ENCODE measurements around the gene TXN2. TPM values are rescaled to one million over a fixed set of nuclear protein-coding genes. Genes with fewer than 3 reads are reported as not detected.
A peak's percentile ranks its signal among the peaks of the same experiment; 100 is the strongest.

The TXN2 gene
- total and polyA plus RNA-seq, 2 donors (not counting 1 experiment from before 2014, with no cell fraction given) = 39.6 to 54.6 TPM

GRCh38 chr22:36497910-36498665 lies 16.6 kb upstream of the TXN2 start:
- no peak overlapping the region for H3K4me2 ChIP-seq (replicated peaks; ENCODE audit: low read depth, low read length, poor library complexity, severe bottlenecking)
- Mint-ChIP-seq H3K4me1 (peaks cover 11% of the 10 kb centered on the region), H3K27ac (no peak overlapping the region), H3K27me3 (no peaks in the 10 kb centered on the region), H3K9me3 (ENCODE audit: insufficient read depth) (no peaks in the 10 kb centered on the region), H3K4me3 (no peak overlapping the region)
- POLR2A ChIA-PET = no interaction called here
- no peak for ATAC-seq (ENCODE audit: low read depth)
- no peak overlapping the region for H3K4me3 ChIP-seq (ENCODE audit: control extremely low read depth in 1 of 5, extremely low read depth in 1 of 5, insufficient read depth in 1 of 5, low read depth in 2 of 5, low read length in 4 of 5)
- 95% methylated on average over 20 of the region's 30 CpGs for WGBS (ENCODE audit: insufficient coverage)
- no peaks in the 10 kb centered on the region for H3K36me3 ChIP-seq (replicated peaks in 1 of 2; ENCODE audit: control extremely low read depth in 1 of 2, control insufficient read depth in 1 of 2, extremely low read depth in 1 of 2, insufficient read depth in 2 of 2, low read length in 1 of 2)
- no peaks in the 10 kb centered on the region for H3K9me3 ChIP-seq (ENCODE audit: control extremely low read depth in 1 of 3, control insufficient read depth in 2 of 3, insufficient read depth in 1 of 3, low read length in 2 of 3)
- H3K9ac ChIP-seq (ENCODE audit: low read length) = no peak overlapping the region
- no peak for TF ChIP-seq EZH2 (IDR thresholded peaks at IDR 0.05; ENCODE audit: borderline replicate concordance, insufficient read depth, low read depth, low read length, poor library complexity, severe bottlenecking)
- TF ChIP-seq, protein P1, sequence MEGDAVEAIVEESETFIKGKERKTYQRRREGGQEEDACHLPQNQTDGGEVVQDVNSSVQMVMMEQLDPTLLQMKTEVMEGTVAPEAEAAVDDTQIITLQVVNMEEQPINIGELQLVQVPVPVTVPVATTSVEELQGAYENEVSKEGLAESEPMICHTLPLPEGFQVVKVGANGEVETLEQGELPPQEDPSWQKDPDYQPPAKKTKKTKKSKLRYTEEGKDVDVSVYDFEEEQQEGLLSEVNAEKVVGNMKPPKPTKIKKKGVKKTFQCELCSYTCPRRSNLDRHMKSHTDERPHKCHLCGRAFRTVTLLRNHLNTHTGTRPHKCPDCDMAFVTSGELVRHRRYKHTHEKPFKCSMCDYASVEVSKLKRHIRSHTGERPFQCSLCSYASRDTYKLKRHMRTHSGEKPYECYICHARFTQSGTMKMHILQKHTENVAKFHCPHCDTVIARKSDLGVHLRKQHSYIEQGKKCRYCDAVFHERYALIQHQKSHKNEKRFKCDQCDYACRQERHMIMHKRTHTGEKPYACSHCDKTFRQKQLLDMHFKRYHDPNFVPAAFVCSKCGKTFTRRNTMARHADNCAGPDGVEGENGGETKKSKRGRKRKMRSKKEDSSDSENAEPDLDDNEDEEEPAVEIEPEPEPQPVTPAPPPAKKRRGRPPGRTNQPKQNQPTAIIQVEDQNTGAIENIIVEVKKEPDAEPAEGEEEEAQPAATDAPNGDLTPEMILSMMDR (IDR thresholded peaks at IDR 0.05) = no peak
- H3K27ac ChIP-seq (ENCODE audit: low read length in 2 of 2) = no peak overlapping the region
- H3K79me2 ChIP-seq (ENCODE audit: control insufficient read depth, insufficient read depth, low read length) = no peaks in the 10 kb centered on the region
- H4K20me1 ChIP-seq (ENCODE audit: control insufficient read depth, insufficient read depth, low read length, poor library complexity, severe bottlenecking) = no peaks in the 10 kb centered on the region
- CTCF ChIA-PET = interaction anchor here (5.2 kb wide), 1 partner anchor 12 kb away, joined by 16 read pairs; no protein-coding TSS in a partner anchor
- DNase-seq = no peak
- intact Hi-C loops (cut with micrococcal nuclease) = no loop called here
- H2AFZ ChIP-seq (ENCODE audit: insufficient read depth, low read depth, low read length, poor library complexity, severe bottlenecking) = no peak overlapping the region
- H3K27me3 ChIP-seq (replicated peaks in 1 of 4; ENCODE audit: control extremely low read depth in 1 of 4, control insufficient read depth in 3 of 4, insufficient read depth in 4 of 4, low read length in 3 of 4) = no peaks in the 10 kb centered on the region
- peaks cover 7 to 14% of the 10 kb centered on the region in 2 donors for H3K4me1 ChIP-seq (ENCODE audit: control insufficient read depth in 2 of 2, insufficient read depth in 2 of 2, low read length in 2 of 2)

GRCh38 chr22:36493690-36494110 lies 12.3 kb upstream of the TXN2 start:
- POLR2A ChIA-PET = interaction anchor here (0.6 to 2.4 kb wide), 4 partner anchors 12 to 216 kb away, joined by 3 to 12 read pairs (median 4); partner anchors contain the start of genes FOXRED2 and TXN2
- Mint-ChIP-seq H3K4me3 (peak overlapping the region; percentile 62), H3K4me1 (peaks cover 24% of the 10 kb centered on the region), H3K9me3 (ENCODE audit: insufficient read depth) (no peaks in the 10 kb centered on the region), H3K27me3 (no peaks in the 10 kb centered on the region), H3K27ac (peak overlapping the region; percentile 81)
- no peaks in the 10 kb centered on the region for H3K27me3 ChIP-seq (replicated peaks in 1 of 4; ENCODE audit: control extremely low read depth in 1 of 4, control insufficient read depth in 3 of 4, insufficient read depth in 4 of 4, low read length in 3 of 4)
- peak overlapping the region; percentile 73 for H3K4me2 ChIP-seq (replicated peaks; ENCODE audit: low read depth, low read length, poor library complexity, severe bottlenecking)
- peak overlapping the region; percentile 47 for H3K9ac ChIP-seq (ENCODE audit: low read length)
- H3K4me3 ChIP-seq (ENCODE audit: control extremely low read depth in 1 of 5, extremely low read depth in 1 of 5, insufficient read depth in 1 of 5, low read depth in 2 of 5, low read length in 4 of 5) = peak overlapping the region in 3 of 5 experiments; percentile 11 to 42 (median 26)
- 3% methylated on average over 12 of the region's 16 CpGs for WGBS (ENCODE audit: insufficient coverage)
- H4K20me1 ChIP-seq (ENCODE audit: control insufficient read depth, insufficient read depth, low read length, poor library complexity, severe bottlenecking) = no peaks in the 10 kb centered on the region
- DNase-seq = peak; percentile 92
- no peaks in the 10 kb centered on the region for H3K9me3 ChIP-seq (ENCODE audit: control extremely low read depth in 1 of 3, control insufficient read depth in 2 of 3, insufficient read depth in 1 of 3, low read length in 2 of 3)
- H3K79me2 ChIP-seq (ENCODE audit: control insufficient read depth, insufficient read depth, low read length) = no peaks in the 10 kb centered on the region
- intact Hi-C loops (cut with micrococcal nuclease) = no loop called here
- CTCF ChIA-PET = interaction anchor here (1.3 to 29.7 kb wide), 6 partner anchors 10 to 311 kb away, joined by 3 to 607 read pairs (median 5); partner anchors contain the start of gene FOXRED2
- H3K4me1 ChIP-seq (ENCODE audit: control insufficient read depth in 2 of 2, insufficient read depth in 2 of 2, low read length in 2 of 2) = peaks cover 27 to 35% of the 10 kb centered on the region in 2 donors
- H2AFZ ChIP-seq (ENCODE audit: insufficient read depth, low read depth, low read length, poor library complexity, severe bottlenecking) = peak overlapping the region; percentile 25
- H3K36me3 ChIP-seq (replicated peaks in 1 of 2; ENCODE audit: control extremely low read depth in 1 of 2, control insufficient read depth in 1 of 2, extremely low read depth in 1 of 2, insufficient read depth in 2 of 2, low read length in 1 of 2) = no peaks in the 10 kb centered on the region
- TF ChIP-seq, protein P1 (IDR thresholded peaks at IDR 0.05) = no peak
- no peak for TF ChIP-seq EZH2 (IDR thresholded peaks at IDR 0.05; ENCODE audit: borderline replicate concordance, insufficient read depth, low read depth, low read length, poor library complexity, severe bottlenecking)
- peak; percentile 88 for ATAC-seq (ENCODE audit: low read depth)
- peak overlapping the region; percentile 34 to 72 for H3K27ac ChIP-seq (ENCODE audit: low read length in 2 of 2)

Data from B cell (primary cell).